ENCODE data around the gene LONRF2. TPM values are rescaled to one million over a fixed set of nuclear protein-coding genes. Genes with fewer than 3 reads are reported as not detected.

The LONRF2 gene
- total and polyA plus RNA-seq, 2 of the 13 experiments (the other 11 are each of a cell fraction or from before 2014, with no cell fraction given) = not detected

DNA sequence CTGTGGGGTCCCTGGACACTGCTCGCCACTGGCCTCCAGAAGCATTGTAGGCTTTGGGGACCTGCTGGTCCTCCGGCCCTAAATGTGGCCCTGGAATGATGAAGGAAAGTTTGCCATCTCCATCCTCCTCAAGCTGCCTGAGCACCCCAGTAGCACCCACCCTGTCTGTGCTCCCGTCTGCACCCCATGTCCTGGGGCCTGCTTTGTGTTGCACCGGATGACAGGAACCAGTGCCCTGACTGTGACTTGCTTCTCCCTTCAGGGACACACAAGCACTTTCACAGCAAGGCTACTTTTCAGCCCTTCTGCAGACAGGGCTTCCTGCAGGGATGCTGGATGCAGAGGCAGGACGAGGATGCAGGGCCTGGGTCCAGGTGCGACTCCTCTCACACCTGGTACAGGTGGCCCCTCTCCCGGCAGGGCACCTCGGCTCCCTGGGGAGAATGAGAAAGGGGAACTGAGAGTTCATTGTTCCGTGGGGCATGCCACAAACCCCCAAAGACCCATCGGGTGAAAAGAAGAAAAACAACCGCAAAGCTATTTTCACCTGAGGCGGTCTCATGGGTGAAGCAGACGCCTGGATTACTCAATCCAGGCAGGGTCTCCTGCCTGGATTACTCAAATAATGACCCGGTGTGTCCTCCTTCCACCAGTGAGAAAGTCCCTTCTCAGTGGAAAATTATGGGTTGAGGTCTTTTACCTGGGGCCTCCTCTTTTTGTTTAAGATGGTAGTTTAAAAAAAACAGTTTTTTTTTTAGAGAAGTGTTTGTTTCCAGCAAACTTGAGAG lies 74.9 kb downstream of the LONRF2 start:
- no TSS peak for BruUV-seq (replicated peaks)
- no peaks in the 10 kb centered on the region for H3K4me1 ChIP-seq (ENCODE audit: insufficient read depth, low read length)
- DNase-seq (ENCODE audit: low spot score) (no peak), ATAC-seq (no peak), FAIRE-seq (no peak)
- H3K36me3 ChIP-seq (replicated peaks in 1 of 2; ENCODE audit: control insufficient read depth in 1 of 2, insufficient read depth in 2 of 2, low read length in 2 of 2) = no peaks in the 10 kb centered on the region
- H3K9me3 ChIP-seq (ENCODE audit: low read length) = no peaks in the 10 kb centered on the region
- CTCF ChIA-PET (ENCODE audit: low intra/inter-chr PET ratio, low total read pairs) = no interaction called here
- intact Hi-C loops (cut with micrococcal nuclease; ENCODE audit: unreplicated experiment) (no loop called here), in situ Hi-C loops (cut with HindIII; ENCODE audit: extremely low pct_ligation_motif_present, low pct_unique_long_range_greater_than_20kb) (loop anchor here (5.0 to 10.0 kb wide), 3 partner anchors 433 to 690 kb away; no protein-coding TSS in a partner anchor)
- H3K9ac ChIP-seq (ENCODE audit: insufficient read depth, low read depth, low read length) = no peak overlapping the region
- H3K79me2 ChIP-seq (ENCODE audit: insufficient read depth, low read length) = no peaks in the 10 kb centered on the region
- no peak overlapping the region for H3K4me2 ChIP-seq (ENCODE audit: low read depth, low read length)
- H3K27me3 ChIP-seq (ENCODE audit: control insufficient read depth in 1 of 2, insufficient read depth in 2 of 2, low read length in 2 of 2) = peaks cover 0 to 12% of the 10 kb centered on the region in 2 experiments; a peak in 2 of 5 replicates
- no peak overlapping the region for H2AFZ ChIP-seq (ENCODE audit: low read length)
- H3K27ac ChIP-seq (ENCODE audit: extremely low read length, insufficient read depth, low read length) = no peak overlapping the region
- TF ChIP-seq HDAC2 (CRISPR knock-in tag; IDR thresholded peaks at IDR 0.05) (no peak), CBFB (CRISPR knock-in tag; IDR thresholded peaks at IDR 0.05) (no peak), RFX1 (IDR thresholded peaks at IDR 0.05) (no peak), TMF1 (CRISPR knock-in tag; IDR thresholded peaks at IDR 0.05; ENCODE audit: low read depth) (no peak), MAFF (IDR thresholded peaks at IDR 0.05; ENCODE audit: low read depth, low read length) (no peak), NFIC (IDR thresholded peaks at IDR 0.05; ENCODE audit: low read length) (no peak)
- TF ChIP-seq, protein P1, sequence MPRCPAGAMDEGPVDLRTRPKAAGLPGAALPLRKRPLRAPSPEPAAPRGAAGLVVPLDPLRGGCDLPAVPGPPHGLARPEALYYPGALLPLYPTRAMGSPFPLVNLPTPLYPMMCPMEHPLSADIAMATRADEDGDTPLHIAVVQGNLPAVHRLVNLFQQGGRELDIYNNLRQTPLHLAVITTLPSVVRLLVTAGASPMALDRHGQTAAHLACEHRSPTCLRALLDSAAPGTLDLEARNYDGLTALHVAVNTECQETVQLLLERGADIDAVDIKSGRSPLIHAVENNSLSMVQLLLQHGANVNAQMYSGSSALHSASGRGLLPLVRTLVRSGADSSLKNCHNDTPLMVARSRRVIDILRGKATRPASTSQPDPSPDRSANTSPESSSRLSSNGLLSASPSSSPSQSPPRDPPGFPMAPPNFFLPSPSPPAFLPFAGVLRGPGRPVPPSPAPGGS (CRISPR knock-in tag; IDR thresholded peaks at IDR 0.05) = no peak
- TF ChIP-seq, protein P2, sequence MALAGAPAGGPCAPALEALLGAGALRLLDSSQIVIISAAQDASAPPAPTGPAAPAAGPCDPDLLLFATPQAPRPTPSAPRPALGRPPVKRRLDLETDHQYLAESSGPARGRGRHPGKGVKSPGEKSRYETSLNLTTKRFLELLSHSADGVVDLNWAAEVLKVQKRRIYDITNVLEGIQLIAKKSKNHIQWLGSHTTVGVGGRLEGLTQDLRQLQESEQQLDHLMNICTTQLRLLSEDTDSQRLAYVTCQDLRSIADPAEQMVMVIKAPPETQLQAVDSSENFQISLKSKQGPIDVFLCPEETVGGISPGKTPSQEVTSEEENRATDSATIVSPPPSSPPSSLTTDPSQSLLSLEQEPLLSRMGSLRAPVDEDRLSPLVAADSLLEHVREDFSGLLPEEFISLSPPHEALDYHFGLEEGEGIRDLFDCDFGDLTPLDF (CRISPR knock-in tag; IDR thresholded peaks at IDR 0.05) = no peak
- TF ChIP-seq, protein P3, sequence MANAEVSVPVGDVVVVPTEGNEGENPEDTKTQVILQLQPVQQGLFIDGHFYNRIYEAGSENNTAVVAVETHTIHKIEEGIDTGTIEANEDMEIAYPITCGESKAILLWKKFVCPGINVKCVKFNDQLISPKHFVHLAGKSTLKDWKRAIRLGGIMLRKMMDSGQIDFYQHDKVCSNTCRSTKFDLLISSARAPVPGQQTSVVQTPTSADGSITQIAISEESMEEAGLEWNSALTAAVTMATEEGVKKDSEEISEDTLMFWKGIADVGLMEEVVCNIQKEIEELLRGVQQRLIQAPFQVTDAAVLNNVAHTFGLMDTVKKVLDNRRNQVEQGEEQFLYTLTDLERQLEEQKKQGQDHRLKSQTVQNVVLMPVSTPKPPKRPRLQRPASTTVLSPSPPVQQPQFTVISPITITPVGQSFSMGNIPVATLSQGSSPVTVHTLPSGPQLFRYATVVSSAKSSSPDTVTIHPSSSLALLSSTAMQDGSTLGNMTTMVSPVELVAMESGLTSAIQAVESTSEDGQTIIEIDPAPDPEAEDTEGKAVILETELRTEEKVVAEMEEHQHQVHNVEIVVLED (CRISPR knock-in tag; IDR thresholded peaks at IDR 0.05; ENCODE audit: borderline replicate concordance) = no peak
- WGBS (ENCODE audit: low lambda C conversion rate) = 38% methylated on average over 13 of the region's 14 CpGs
- no peaks in the 10 kb centered on the region; the same call in 1 of the 2 replicates for H4K20me1 ChIP-seq (ENCODE audit: insufficient read depth, low read length)
- H3K4me3 ChIP-seq (replicated peaks in 1 of 3; ENCODE audit: insufficient read depth in 1 of 3, low read depth in 2 of 3, low read length in 3 of 3) = no peak overlapping the region
- POLR2A ChIA-PET = no interaction called here
